Loucy (cell line): ENCODE data around the gene RRP1.

ENCODE experiments used
- EZH2phosphoT487 ChIP-seq: fragments of 200-600 bp; IDR thresholded peaks from 2 replicates; pipeline ENCODE4 v1.6.1; 2018; ENCODE audit warnings: antibody characterized with exemption, mild to moderate bottlenecking, moderate library complexity, borderline replicate concordance
- TF ChIP-seq, protein P1 (sequence below): fragments of 200-600 bp; sonication (generic); conservative IDR thresholded peaks from 2 replicates; pipeline ENCODE4 v1.5.1; 2014; ENCODE audit warnings: mild to moderate bottlenecking, antibody characterized with exemption, low read length

GRCh38 chr21:43764576-43765495, 24.5 kb upstream of the RRP1 start:
- TF ChIP-seq, protein P1, sequence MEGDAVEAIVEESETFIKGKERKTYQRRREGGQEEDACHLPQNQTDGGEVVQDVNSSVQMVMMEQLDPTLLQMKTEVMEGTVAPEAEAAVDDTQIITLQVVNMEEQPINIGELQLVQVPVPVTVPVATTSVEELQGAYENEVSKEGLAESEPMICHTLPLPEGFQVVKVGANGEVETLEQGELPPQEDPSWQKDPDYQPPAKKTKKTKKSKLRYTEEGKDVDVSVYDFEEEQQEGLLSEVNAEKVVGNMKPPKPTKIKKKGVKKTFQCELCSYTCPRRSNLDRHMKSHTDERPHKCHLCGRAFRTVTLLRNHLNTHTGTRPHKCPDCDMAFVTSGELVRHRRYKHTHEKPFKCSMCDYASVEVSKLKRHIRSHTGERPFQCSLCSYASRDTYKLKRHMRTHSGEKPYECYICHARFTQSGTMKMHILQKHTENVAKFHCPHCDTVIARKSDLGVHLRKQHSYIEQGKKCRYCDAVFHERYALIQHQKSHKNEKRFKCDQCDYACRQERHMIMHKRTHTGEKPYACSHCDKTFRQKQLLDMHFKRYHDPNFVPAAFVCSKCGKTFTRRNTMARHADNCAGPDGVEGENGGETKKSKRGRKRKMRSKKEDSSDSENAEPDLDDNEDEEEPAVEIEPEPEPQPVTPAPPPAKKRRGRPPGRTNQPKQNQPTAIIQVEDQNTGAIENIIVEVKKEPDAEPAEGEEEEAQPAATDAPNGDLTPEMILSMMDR: no peak
- no peak for TF ChIP-seq EZH2phosphoT487
